ENCODE results near the gene SMIM32.

The SMIM32 gene

DNA sequence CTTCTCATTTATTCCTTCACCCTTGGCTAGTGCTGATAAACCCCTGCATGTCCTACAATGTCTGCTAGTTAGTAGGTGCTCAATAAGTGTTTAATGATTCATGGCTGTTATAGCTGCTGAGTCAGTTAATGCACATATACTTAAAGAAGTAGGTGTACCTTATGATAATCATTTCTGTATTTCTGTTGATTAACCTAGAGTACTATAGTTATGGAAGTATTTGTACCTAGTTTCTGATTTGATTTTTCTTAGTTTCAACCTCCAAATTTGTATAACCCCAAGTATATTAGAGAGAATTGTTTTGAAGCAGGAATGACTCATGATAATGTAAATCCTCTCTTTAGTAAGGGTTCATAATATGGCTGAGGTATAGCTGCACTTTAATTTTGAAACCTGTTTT is 51.4 kb downstream of the SMIM32 start:
- Histone ChIP-seq H3K4me3 (no peak overlapping the region), H3K9me3 (replicated peaks in 1 of 11) (no peaks in the 10 kb centered on the region), H3K9ac (no peak overlapping the region), H3K27me3 (no peaks in the 10 kb centered on the region), H4K20me1 (peaks cover 93 to 100% (median 100%) of the 10 kb centered on the region in 11 experiments), H3K27ac (no peak overlapping the region), H3K36me3 (peaks cover 3 to 39% (median 19%) of the 10 kb centered on the region in 11 experiments; a peak in 11 of 22 replicates), H3K4me1 (peaks cover 0 to 20% (median 8%) of the 10 kb centered on the region in 10 experiments; a peak in 11 of 20 replicates), H3K4me2 (no peak overlapping the region)
- no peak for TF ChIP-seq Cebpa-rat (IDR thresholded peaks at IDR 0.05)
